ENCODE measurements around the gene AKIP1. TPM values are rescaled to one million over a fixed set of nuclear protein-coding genes. Genes with fewer than 3 reads are reported as not detected.
"Not testable (repeated sequence)": the region's sequence is repeated elsewhere in the genome, so short reads cannot be mapped to it uniquely, and the experiment has no call there.

Gene AKIP1
- total RNA-seq, 2 donors from 2014 or later, result 6.8 to 8.1 TPM

- ATAC-seq; H3K36me3 Mint-ChIP-seq (ENCODE audit: low read depth); H3K27me3 Mint-ChIP-seq; DNase-seq; H3K4me1 Mint-ChIP-seq; H3K9me3 ChIP-seq (ENCODE audit: control insufficient read depth, low read length, poor library complexity, severe bottlenecking); H3K4me3 Mint-ChIP-seq; H3K27ac Mint-ChIP-seq: not testable (repeated sequence)
Observed at GRCh38 chr11:8891185-8891584, 19.8 kb upstream of the AKIP1 start.

GRCh38 chr11:8899119-8899753, 11.8 kb upstream of the AKIP1 start:
- no peak overlapping the region for H3K4me3 Mint-ChIP-seq
- no peaks in the 10 kb centered on the region for H3K9me3 ChIP-seq (ENCODE audit: control insufficient read depth, low read length, poor library complexity, severe bottlenecking)
- ATAC-seq (no peak), DNase-seq (no peak)
- H3K27me3 Mint-ChIP-seq, result no peaks in the 10 kb centered on the region
- no peaks in the 10 kb centered on the region for H3K4me1 Mint-ChIP-seq
- no peak overlapping the region for H3K27ac Mint-ChIP-seq
- no peaks in the 10 kb centered on the region for H3K36me3 Mint-ChIP-seq (ENCODE audit: low read depth)

- no peaks in the 10 kb centered on the region for H3K27me3 Mint-ChIP-seq
- H3K4me1 Mint-ChIP-seq, result peaks cover 22% of the 10 kb centered on the region
- no peak overlapping the region for H3K4me3 Mint-ChIP-seq
- no peaks in the 10 kb centered on the region for H3K36me3 Mint-ChIP-seq (ENCODE audit: low read depth)
- ATAC-seq, result no peak
- H3K27ac Mint-ChIP-seq, result no peak overlapping the region
- H3K9me3 ChIP-seq (ENCODE audit: control insufficient read depth, low read length, poor library complexity, severe bottlenecking), result no peaks in the 10 kb centered on the region
- no peak for DNase-seq
Observed at GRCh38 chr11:8905528-8906165, 5.3 kb upstream of the AKIP1 start.

GRCh38 chr11:8907116-8907515, 3.9 kb upstream of the AKIP1 start:
- DNase-seq (no peak), ATAC-seq (no peak)
- peak overlapping the region; percentile 19 for H3K27ac Mint-ChIP-seq
- H3K36me3 Mint-ChIP-seq (ENCODE audit: low read depth), result no peaks in the 10 kb centered on the region
- peaks cover 22% of the 10 kb centered on the region for H3K4me1 Mint-ChIP-seq
- H3K4me3 Mint-ChIP-seq, result no peak overlapping the region
- no peaks in the 10 kb centered on the region for H3K27me3 Mint-ChIP-seq
- no peaks in the 10 kb centered on the region for H3K9me3 ChIP-seq (ENCODE audit: control insufficient read depth, low read length, poor library complexity, severe bottlenecking)

GRCh38 chr11:8908099-8908498, 2.9 kb upstream of the AKIP1 start:
- H3K9me3 ChIP-seq (ENCODE audit: control insufficient read depth, low read length, poor library complexity, severe bottlenecking), result no peaks in the 10 kb centered on the region
- H3K4me3 Mint-ChIP-seq, result no peak overlapping the region
- DNase-seq (no peak), ATAC-seq (no peak)
- H3K27ac Mint-ChIP-seq, result no peak overlapping the region
- peaks cover 22% of the 10 kb centered on the region for H3K4me1 Mint-ChIP-seq
- H3K27me3 Mint-ChIP-seq, result no peaks in the 10 kb centered on the region
- no peaks in the 10 kb centered on the region for H3K36me3 Mint-ChIP-seq (ENCODE audit: low read depth)

GRCh38 chr11:8910649-8911026, 351 bp upstream of the AKIP1 start:
- ATAC-seq, result peak; percentile 16
- peak overlapping the region; percentile 57 for H3K27ac Mint-ChIP-seq

GRCh38 chr11:8913961-8914660, 3.1 kb downstream of the AKIP1 start:
- ATAC-seq (peak; percentile 68), DNase-seq (no peak)
- Mint-ChIP-seq H3K4me1 (peaks cover 16% of the 10 kb centered on the region), H3K4me3 (peak overlapping the region; percentile 77), H3K27ac (peak overlapping the region; percentile 88), H3K27me3 (no peaks in the 10 kb centered on the region), H3K36me3 (ENCODE audit: low read depth) (no peaks in the 10 kb centered on the region)
- no peaks in the 10 kb centered on the region for H3K9me3 ChIP-seq (ENCODE audit: control insufficient read depth, low read length, poor library complexity, severe bottlenecking)

More at GRCh38 chr11:8910649-8911026, 351 bp upstream of the AKIP1 start:
- H3K9me3 ChIP-seq (ENCODE audit: control insufficient read depth, low read length, poor library complexity, severe bottlenecking), result no peaks in the 10 kb centered on the region
- H3K27me3 Mint-ChIP-seq, result no peaks in the 10 kb centered on the region
- peaks cover 33% of the 10 kb centered on the region for H3K4me1 Mint-ChIP-seq
- no peak for DNase-seq
- H3K36me3 Mint-ChIP-seq (ENCODE audit: low read depth), result no peaks in the 10 kb centered on the region
- peak overlapping the region; percentile 96 for H3K4me3 Mint-ChIP-seq

- Mint-ChIP-seq H3K4me1 (peaks cover 15% of the 10 kb centered on the region), H3K4me3 (peak overlapping the region; percentile 77), H3K27me3 (no peaks in the 10 kb centered on the region), H3K27ac (peak overlapping the region; percentile 88), H3K36me3 (ENCODE audit: low read depth) (no peaks in the 10 kb centered on the region)
- ATAC-seq, result no peak
- no peak for DNase-seq
- no peaks in the 10 kb centered on the region for H3K9me3 ChIP-seq (ENCODE audit: control insufficient read depth, low read length, poor library complexity, severe bottlenecking)
Observed at GRCh38 chr11:8914661-8915018, 3.7 kb downstream of the AKIP1 start.

- no peak for ATAC-seq
- Mint-ChIP-seq H3K4me1 (peaks cover 11% of the 10 kb centered on the region), H3K27me3 (no peaks in the 10 kb centered on the region), H3K36me3 (ENCODE audit: low read depth) (no peaks in the 10 kb centered on the region), H3K4me3 (no peak overlapping the region), H3K27ac (no peak overlapping the region)
- DNase-seq, result no peak
- no peaks in the 10 kb centered on the region for H3K9me3 ChIP-seq (ENCODE audit: control insufficient read depth, low read length, poor library complexity, severe bottlenecking)
Observed at GRCh38 chr11:8917157-8917825, 6.3 kb downstream of the AKIP1 start.

- DNase-seq, result no peak
- Mint-ChIP-seq H3K27me3 (no peaks in the 10 kb centered on the region), H3K36me3 (ENCODE audit: low read depth) (peaks cover 2% of the 10 kb centered on the region), H3K4me1 (no peaks in the 10 kb centered on the region), H3K4me3 (no peak overlapping the region), H3K27ac (no peak overlapping the region)
- ATAC-seq, result no peak
- no peaks in the 10 kb centered on the region for H3K9me3 ChIP-seq (ENCODE audit: control insufficient read depth, low read length, poor library complexity, severe bottlenecking)
Observed at GRCh38 chr11:8922691-8923090, 11.7 kb downstream of the AKIP1 start.

- H3K9me3 ChIP-seq (ENCODE audit: control insufficient read depth, low read length, poor library complexity, severe bottlenecking), result no peaks in the 10 kb centered on the region
- Mint-ChIP-seq H3K4me1 (no peaks in the 10 kb centered on the region), H3K27ac (no peak overlapping the region), H3K4me3 (no peak overlapping the region), H3K27me3 (no peaks in the 10 kb centered on the region), H3K36me3 (ENCODE audit: low read depth) (peaks cover 2% of the 10 kb centered on the region)
- DNase-seq (no peak), ATAC-seq (no peak)
Observed at GRCh38 chr11:8925711-8926110, 14.7 kb downstream of the AKIP1 start.

- peaks cover 2% of the 10 kb centered on the region for H3K36me3 Mint-ChIP-seq (ENCODE audit: low read depth)
- no peaks in the 10 kb centered on the region for H3K4me1 Mint-ChIP-seq
- H3K27me3 Mint-ChIP-seq, result no peaks in the 10 kb centered on the region
- no peak overlapping the region for H3K4me3 Mint-ChIP-seq
- ATAC-seq (no peak), DNase-seq (no peak)
- H3K27ac Mint-ChIP-seq, result no peak overlapping the region
- no peaks in the 10 kb centered on the region for H3K9me3 ChIP-seq (ENCODE audit: control insufficient read depth, low read length, poor library complexity, severe bottlenecking)
Observed at GRCh38 chr11:8926236-8926635, 15.2 kb downstream of the AKIP1 start.

GRCh38 chr11:8927233-8927632, 16.2 kb downstream of the AKIP1 start:
- no peak for ATAC-seq
- no peak overlapping the region for H3K27ac Mint-ChIP-seq
- DNase-seq, result no peak
- no peak overlapping the region for H3K4me3 Mint-ChIP-seq
- peaks cover 2% of the 10 kb centered on the region for H3K36me3 Mint-ChIP-seq (ENCODE audit: low read depth)
- no peaks in the 10 kb centered on the region for H3K27me3 Mint-ChIP-seq
- no peaks in the 10 kb centered on the region for H3K9me3 ChIP-seq (ENCODE audit: control insufficient read depth, low read length, poor library complexity, severe bottlenecking)
- peaks cover 3% of the 10 kb centered on the region for H3K4me1 Mint-ChIP-seq

All from T-helper 17 cell (primary cell).